GM12875 (cell line): ENCODE data around the gene PBX3.

Experiments
- H3K4me3 ChIP-seq: one replicate; pipeline ENCODE4 v1.5.1; 2011; ENCODE audit warnings: low read depth, low read length, control low read depth
- CTCF ChIP-seq: IDR thresholded peaks from 2 replicates; pipeline ENCODE4 v1.5.1; 2011; ENCODE audit warnings: low read depth, mild to moderate bottlenecking, control low read depth, inconsistent platforms, low read length, moderate library complexity, borderline replicate concordance; ENCODE audit not compliant: insufficient read depth

PBX3 gene

GRCh38 chr9:125985998-125986655 lies 239.0 kb downstream of the PBX3 start:
- no peak overlapping the region for H3K4me3 ChIP-seq
- no peak for TF ChIP-seq CTCF

- TF ChIP-seq CTCF = no peak
- no peak overlapping the region for H3K4me3 ChIP-seq
Observed at GRCh38 chr9:125986966-125987365, 239.8 kb downstream of the PBX3 start.

GRCh38 chr9:125987420-125987819 lies 240.2 kb downstream of the PBX3 start:
- TF ChIP-seq CTCF = no peak
- no peak overlapping the region for H3K4me3 ChIP-seq

GRCh38 chr9:125988479-125989050 lies 241.4 kb downstream of the PBX3 start:
- H3K4me3 ChIP-seq = no peak overlapping the region
- TF ChIP-seq CTCF = no peak

- no peak for TF ChIP-seq CTCF
Observed at GRCh38 chr9:125989090-125989501, 241.9 kb downstream of the PBX3 start.

GRCh38 chr9:125989524-125990180 lies 242.5 kb downstream of the PBX3 start:
- no peak for TF ChIP-seq CTCF
- no peak overlapping the region for H3K4me3 ChIP-seq

More at GRCh38 chr9:125989090-125989501, 241.9 kb downstream of the PBX3 start:
- no peak overlapping the region for H3K4me3 ChIP-seq
